HG03354 (cell line): Measurements from ENCODE around the gene KCNH2.

ENCODE experiments used
- ATAC-seq: cut with Tn5 transposase; IDR thresholded peaks from one replicate; pipeline ENCODE4 v1.9.1; 2021; ENCODE audit warnings: mild to moderate bottlenecking; ENCODE audit not compliant: unreplicated experiment, poor library complexity, severe bottlenecking

KCNH2 gene

GRCh38 chr7:150952331-150953050, 25.6 kb downstream of the KCNH2 start:
- ATAC-seq = no peak

DNA sequence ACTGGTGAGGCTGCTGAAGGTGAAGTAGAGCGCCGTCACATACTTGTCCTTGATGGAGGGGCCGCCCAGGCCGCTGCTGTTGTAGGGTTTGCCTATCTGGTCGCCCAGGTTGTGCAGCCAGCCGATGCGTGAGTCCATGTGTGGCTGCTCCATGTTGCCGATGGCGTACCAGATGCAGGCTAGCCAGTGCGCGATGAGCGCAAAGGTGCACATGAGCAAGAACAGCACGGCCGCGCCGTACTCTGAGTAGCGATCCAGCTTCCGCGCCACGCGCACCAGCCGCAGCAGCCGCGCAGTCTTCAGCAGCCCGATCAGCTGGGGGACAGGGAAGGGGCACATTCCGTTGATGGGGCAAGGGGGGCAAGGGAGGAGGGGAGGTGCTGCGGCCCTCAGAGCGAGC, 26.6 kb downstream of the KCNH2 start:
- ATAC-seq = no peak

DNA sequence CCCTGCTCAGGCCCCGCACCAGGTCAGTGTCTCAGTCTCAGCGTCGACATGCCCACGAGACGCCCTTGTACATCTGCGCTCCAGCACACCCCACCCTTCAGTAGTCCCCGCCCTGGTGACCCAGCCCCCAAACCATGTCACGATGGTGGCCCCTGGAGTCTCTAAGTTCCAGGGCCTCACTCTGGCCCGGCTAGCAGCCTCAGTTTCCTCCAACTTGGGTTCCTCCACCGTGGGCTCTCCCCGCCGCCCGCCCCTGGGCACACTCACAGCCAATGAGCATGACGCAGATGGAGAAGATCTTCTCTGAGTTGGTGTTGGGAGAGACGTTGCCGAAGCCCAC, 27.0 kb downstream of the KCNH2 start:
- no peak for ATAC-seq

DNA sequence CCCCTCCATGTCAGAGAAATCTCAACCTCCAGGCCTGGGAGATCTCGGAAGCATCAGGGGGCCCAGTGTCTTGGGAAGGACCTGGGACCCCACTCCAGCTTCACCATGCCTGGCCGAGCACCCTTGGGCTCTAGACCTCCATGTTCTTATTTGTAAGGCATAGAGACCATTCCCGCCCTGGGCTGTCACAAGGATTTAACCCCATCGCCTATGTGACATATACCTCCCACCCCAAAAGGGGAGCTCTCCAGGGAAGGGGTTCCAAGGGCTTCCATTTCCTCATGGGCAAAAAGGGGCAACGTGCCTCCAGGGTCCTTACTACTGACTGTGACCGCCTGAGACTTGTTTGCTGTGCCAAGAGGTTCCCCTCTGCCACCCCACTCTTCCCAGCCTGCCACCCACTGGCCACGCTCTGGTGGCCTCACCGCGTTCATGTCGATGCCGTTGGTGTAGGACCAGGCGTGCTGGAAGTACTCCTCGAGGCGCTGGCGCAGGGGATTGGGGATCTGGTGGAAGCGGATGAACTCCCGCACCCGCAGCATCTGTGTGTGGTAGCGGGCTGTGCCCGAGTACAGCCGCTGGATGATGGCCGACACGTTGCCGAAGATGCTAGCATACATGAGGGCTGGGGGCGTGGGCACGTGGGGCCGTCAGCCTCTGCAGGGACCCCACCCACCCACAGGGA, 27.5 kb downstream of the KCNH2 start:
- no peak for ATAC-seq

DNA sequence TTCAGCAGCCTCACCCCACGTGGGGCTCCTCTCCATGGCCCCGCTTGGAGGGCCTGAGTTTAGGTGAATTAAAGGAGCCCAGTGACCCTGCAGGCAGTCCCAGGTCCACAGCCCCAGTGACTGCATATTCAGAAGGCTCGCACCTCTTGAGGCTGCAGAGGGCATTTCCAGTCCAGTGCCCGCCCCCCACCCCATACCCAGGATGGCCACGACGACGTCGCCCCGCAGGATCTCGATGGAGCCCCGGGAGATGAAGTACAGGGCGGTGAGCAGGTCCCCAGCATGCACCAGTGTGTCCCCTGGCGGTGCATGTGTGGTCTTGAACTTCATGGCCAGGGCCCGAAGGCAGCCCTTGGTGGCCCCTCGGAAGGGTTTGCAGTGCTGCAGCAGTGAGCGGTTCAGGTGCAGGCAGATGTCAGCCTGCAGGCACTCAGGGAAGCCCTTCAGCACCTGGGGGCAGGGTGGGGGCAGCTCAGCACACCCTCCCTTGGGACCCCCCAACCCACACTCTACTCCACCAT, 28.1 kb downstream of the KCNH2 start:
- ATAC-seq = no peak

DNA sequence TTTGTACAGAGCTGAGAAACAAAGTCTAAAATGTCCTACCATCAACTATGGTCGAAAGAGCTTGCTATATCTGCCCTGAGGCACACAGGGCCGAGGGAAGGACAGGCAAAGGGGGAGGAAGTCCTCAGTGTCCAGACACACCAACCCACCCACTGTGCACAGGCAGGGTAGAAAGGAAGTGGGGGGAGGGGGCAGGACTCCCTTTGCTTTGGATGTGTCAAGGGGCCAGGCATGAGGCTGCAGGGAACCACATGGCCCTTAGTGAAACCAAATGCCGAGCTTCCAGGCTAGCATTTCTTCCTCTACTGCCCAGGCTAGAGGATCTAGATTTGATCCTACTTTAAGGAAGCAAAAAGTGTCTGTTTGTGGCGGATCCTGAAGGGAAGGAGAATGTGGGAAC, 28.6 kb downstream of the KCNH2 start:
- no peak for ATAC-seq

GRCh38 chr7:150948791-150949251, 29.3 kb downstream of the KCNH2 start:
- ATAC-seq = no peak

DNA sequence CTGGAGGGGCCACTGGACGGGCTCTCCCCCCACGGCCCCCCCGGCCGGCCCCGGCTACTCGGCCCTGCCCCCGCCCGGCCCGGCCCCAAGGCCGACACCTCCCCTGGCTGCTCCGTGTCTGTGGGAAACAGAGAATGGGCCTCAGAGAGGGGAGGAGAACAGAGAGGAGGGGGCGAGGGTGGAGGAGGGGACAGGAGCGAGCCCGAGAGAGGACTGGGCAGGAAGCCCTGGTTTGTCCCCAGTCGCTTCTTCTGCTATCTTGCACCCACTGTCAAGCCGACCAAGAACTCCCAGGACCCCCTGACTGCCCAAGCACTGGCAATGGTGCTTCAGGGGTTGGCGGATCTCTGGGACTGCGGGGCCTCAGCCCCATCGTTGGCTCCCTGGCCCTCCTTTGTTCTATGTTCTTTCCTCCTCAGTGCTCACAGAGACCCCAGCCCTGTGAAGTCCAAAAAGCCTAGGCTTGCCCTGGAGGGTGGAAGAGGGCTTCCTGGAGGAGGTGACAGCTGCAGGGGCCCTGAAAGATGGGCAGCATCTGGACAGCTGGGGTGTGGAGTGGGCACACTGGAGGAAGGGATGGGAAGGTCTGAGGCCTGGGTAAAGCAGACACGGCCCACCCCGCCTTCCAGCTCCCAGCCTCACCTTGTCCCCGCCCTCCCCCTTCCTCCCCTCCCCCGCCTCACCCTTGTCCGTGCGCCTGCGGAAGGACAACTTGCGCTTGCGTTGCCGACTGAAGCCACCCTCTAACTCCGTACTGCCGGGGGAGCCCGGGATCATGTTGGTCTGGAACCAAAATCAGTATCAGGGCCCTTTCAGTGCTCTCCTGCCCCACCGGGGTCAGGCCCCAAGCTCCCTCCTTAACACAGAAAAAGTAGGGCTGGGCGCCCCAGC, 30.1 kb downstream of the KCNH2 start:
- no peak for ATAC-seq

DNA sequence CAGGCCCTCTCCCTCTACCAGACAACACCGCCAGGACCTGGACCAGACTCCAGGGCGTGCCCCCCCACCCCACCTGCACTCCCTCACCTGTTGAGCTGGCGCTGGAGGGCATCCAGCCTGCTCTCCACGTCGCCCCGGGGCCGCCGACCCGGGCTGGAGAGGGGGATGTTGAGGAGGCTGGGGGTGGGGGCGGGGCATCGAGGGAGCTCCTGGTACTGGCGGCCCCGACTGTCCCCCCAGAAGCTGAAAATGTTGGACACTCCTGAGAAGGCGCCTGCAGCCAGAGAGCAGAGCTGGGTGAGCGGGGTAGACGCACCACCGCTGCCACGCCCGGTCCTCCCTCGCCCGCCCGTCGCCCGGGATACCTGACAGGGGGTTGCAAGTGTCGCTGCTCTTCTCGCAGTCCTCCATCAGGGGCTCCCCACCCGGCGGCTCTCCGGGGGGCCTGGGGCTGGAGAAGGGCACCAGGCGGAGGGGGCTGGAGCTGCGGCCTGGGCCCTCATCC, 30.8 kb downstream of the KCNH2 start:
- ATAC-seq = no peak

GRCh38 chr7:150946421-150947240, 31.5 kb downstream of the KCNH2 start:
- ATAC-seq = no peak

DNA sequence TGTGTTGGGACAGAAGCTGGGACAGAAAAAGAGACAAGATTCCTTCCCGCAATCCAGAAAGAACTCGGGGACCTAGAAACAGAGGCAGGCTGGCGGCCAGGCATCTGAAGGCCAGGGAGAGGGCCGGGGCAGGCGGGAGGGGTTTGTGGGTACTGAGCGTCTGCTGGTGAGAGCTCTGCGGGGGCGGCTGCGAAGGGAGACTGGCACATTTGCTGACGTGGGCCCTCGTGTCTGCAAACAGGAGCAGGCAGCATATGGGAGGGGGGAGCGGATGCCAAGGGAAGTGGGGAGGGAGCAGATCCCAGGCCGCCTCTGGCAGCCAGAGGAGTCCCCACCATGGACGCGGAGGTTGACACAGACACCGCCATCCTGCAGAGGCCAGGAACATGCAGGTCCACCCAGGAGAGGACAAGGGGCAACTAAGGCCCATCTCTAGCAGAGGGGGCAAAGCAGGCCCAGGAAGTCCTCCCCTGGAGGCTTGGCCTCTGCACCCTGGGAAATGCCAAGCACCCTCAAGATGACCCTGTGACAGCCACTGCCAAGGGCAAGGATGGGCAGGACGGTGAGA, 32.2 kb downstream of the KCNH2 start:
- ATAC-seq = no peak

GRCh38 chr7:150945171-150945852, 32.8 kb downstream of the KCNH2 start:
- ATAC-seq = no peak

DNA sequence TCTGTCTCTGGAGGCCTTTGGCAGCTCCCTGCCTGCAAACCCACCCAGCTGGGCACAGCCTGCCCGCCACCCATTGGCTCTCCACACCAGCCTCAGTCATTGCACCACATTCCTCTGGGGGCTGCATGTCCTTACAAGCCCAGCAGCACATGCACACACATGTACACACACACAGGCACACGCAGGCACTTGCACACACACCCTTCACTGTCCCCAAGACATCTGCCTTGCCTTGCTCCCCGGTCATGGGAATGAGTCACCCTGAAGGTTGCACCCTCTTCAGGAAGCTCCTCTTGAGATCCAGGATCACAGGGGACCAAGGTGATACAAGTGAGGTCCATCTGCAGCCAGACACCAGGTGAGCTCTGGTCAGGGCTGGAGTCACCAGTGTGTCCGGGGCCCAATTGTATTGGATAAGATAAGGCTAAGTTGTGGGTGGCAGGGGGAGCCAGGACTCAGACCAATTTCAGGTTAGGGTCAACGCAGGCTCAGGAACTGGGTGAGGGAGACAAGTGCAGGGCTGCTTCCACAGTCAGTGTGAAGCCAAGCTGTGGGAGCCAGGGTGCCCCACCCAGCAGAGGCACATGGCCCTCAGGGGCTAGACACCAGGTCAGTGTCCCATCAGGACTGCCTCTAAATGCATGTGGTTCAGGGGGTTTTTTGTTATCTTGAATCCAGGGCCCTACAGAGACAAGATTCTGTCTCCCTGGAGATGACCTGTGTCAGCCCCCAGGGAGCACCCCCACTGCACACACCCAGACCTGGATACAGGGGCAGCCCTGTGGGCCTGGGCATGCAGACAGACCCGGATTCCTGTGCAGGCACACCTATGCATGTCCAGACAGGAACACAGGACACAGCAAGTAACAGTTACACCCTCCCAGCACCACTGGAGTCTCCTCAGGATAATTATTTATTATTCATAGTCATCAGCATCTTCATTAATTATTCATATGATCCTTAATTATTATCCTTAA, 33.8 kb downstream of the KCNH2 start:
- no peak for ATAC-seq

DNA sequence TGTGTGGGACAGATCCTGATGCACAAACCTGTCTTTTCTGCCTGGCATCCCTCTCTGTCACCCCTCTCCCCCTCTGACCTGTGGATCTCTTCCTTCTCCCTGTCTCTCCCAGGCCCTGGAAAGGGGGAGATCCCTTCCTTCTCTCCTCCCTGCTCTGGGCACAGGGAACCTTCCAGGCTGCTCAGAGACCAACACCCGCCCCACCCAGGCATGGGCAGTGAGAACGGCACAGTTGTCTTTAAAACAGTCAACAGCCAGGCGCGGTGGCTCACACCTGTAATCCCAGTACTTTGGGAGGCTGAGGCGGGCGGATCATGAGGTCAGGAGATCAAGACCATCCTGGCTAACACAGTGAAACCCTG, 34.7 kb downstream of the KCNH2 start:
- no peak for ATAC-seq

DNA sequence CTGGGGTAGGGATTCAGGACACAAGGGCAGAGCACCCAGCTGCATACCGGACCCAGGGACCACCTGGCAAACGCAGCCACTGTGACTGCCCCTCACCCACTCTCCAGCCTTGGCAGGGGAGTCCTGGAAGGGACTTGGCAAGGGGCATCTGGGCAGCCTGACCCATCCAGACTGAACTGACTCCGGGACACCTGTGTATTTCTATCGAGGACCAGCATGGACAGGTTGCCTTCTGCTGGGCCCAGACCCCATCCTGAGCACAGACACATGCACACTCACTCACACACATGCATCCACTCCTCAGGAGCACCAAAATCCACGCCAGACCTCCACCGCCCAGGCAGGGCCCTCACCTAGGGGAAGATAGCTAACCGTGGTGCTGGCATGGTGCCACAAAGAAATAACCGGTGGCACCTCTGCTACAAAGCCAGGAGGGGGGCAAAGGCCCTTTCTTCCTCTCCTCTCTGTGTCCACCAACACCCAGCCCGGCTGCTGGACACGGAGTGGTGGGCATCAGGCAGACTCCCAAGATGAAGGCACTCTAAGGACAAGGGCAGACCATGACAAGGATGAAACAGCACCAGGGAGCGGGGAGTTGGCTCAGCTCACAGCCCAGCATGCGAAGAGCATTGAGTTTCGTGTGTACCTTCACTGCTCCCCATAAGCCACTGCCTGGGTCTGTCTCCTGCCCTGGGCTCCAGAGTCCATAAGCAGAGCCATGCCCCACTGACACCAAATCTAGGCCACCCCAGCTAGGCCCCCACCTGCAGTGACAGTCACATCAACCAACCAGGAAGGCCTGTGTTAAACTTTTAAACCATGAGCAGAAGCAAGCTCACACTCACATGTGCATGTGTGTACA, 35.3 kb downstream of the KCNH2 start:
- ATAC-seq = no peak

- ATAC-seq = no peak
Observed at GRCh38 chr7:150942001-150942590, 36.0 kb downstream of the KCNH2 start.
